ENCODE measurements around the gene OR5B12. TPM values are rescaled to one million over a fixed set of nuclear protein-coding genes. Genes with fewer than 3 reads are reported as not detected.

Gene OR5B12
- total and polyA plus RNA-seq, 9 of the 15 experiments (the other 6 are each of a cell fraction or from before 2014, with no cell fraction given): 0.20 TPM; not detected in 8

GRCh38 chr11:58428021-58428420 is 14.0 kb downstream of the OR5B12 start, which contains the start of gene OR5B2:
TSS of gene OR5B2 (minus strand) at chr11:58428121. CDS start at chr11:58423261, 4,860 bp downstream.
- no peaks in the 10 kb centered on the region for H3K79me2 ChIP-seq (ENCODE audit: control insufficient read depth, insufficient read depth, low read length)
- H4K20me1 ChIP-seq (replicated peaks; ENCODE audit: control insufficient read depth, insufficient read depth, low read length): no peaks in the 10 kb centered on the region
- FAIRE-seq: no peak
- TF ChIP-seq CTCFL (IDR thresholded peaks at IDR 0.05; ENCODE audit: borderline replicate concordance, insufficient read depth, low read depth, low read length, poor library complexity, severe bottlenecking): no peak
- TF ChIP-seq ZBTB7A (IDR thresholded peaks at IDR 0.05; ENCODE audit: borderline replicate concordance, control insufficient read depth, low read depth, low read length): no peak
- H3K9me3 ChIP-seq (replicated peaks; ENCODE audit: control insufficient read depth, insufficient read depth, low read depth, low read length): no peaks in the 10 kb centered on the region
- BruUV-seq (replicated peaks): no TSS peak
- intact Hi-C loops (cut with micrococcal nuclease): no loop called here
- H3K4me3 ChIP-seq: no peak within 1 kb of the TSS
- no peak within 1 kb of the TSS for H3K9ac ChIP-seq (ENCODE audit: insufficient read depth in 1 of 2, low read depth in 2 of 2, low read length in 2 of 2)
- in situ Hi-C loops (cut with MboI): no loop called here
- no peaks in the 10 kb centered on the region for H3K4me1 ChIP-seq (replicated peaks in 1 of 2; ENCODE audit: control insufficient read depth in 2 of 2, insufficient read depth in 2 of 2, low read length in 2 of 2)
- 0% methylated on average over 3 of the region's 3 CpGs for WGBS (ENCODE audit: insufficient coverage, low coverage, missing lambda C conversion rate)
- ChIA-PET POLR2A (no interaction called here), CTCF (ENCODE audit: low intra/inter-chr PET ratio) (no interaction called here)
- H2AFZ ChIP-seq (ENCODE audit: low read depth, low read length): no peak within 1 kb of the TSS
- no peaks in the 10 kb centered on the region; a peak in 1 of 5 replicates for H3K27me3 ChIP-seq (ENCODE audit: control insufficient read depth in 2 of 2, insufficient read depth in 2 of 2, low read length in 2 of 2)
- no peak for DNase-seq (ENCODE audit: extremely low read depth in 1 of 4, low spot score in 3 of 4)
- H3K27ac ChIP-seq (ENCODE audit: extremely low read depth, low read depth, low read length): no peak within 1 kb of the TSS
- no peak within 1 kb of the TSS for H3K4me2 ChIP-seq (ENCODE audit: insufficient read depth, low read length)
- ATAC-seq: no peak
- H3K9me1 ChIP-seq (ENCODE audit: control insufficient read depth, insufficient read depth, low read length): no peaks in the 10 kb centered on the region
- no peaks in the 10 kb centered on the region for H3K36me3 ChIP-seq (ENCODE audit: control insufficient read depth, insufficient read depth, low read length)

GRCh38 chr11:58406774-58407173 is 35.3 kb downstream of the OR5B12 start, which contains the start of gene OR5B3:
TSS of gene OR5B3 (minus strand) at chr11:58406874. CDS start at chr11:58403409, 3,465 bp downstream.
- in situ Hi-C loops (cut with MboI): no loop called here
- Histone ChIP-seq H3K9me3 (replicated peaks; ENCODE audit: control insufficient read depth, insufficient read depth, low read depth, low read length) (no peaks in the 10 kb centered on the region), H3K9ac (ENCODE audit: insufficient read depth in 1 of 2, low read depth in 2 of 2, low read length in 2 of 2) (no peak within 1 kb of the TSS), H3K4me2 (ENCODE audit: insufficient read depth, low read length) (no peak within 1 kb of the TSS), H3K9me1 (ENCODE audit: control insufficient read depth, insufficient read depth, low read length) (no peaks in the 10 kb centered on the region), H4K20me1 (replicated peaks; ENCODE audit: control insufficient read depth, insufficient read depth, low read length) (no peaks in the 10 kb centered on the region), H3K27ac (ENCODE audit: extremely low read depth, low read depth, low read length) (no peak within 1 kb of the TSS), H3K79me2 (ENCODE audit: control insufficient read depth, insufficient read depth, low read length) (no peaks in the 10 kb centered on the region), H3K4me1 (replicated peaks in 1 of 2; ENCODE audit: control insufficient read depth in 2 of 2, insufficient read depth in 2 of 2, low read length in 2 of 2) (no peaks in the 10 kb centered on the region), H3K36me3 (ENCODE audit: control insufficient read depth, insufficient read depth, low read length) (no peaks in the 10 kb centered on the region), H3K27me3 (ENCODE audit: control insufficient read depth in 2 of 2, insufficient read depth in 2 of 2, low read length in 2 of 2) (no peaks in the 10 kb centered on the region), H3K4me3 (no peak within 1 kb of the TSS), H2AFZ (ENCODE audit: low read depth, low read length) (no peak within 1 kb of the TSS)
- DNase-seq (ENCODE audit: extremely low read depth in 1 of 4, low spot score in 3 of 4) (no peak), FAIRE-seq (no peak), ATAC-seq (no peak)
- POLR2A ChIA-PET: no interaction called here
- TF ChIP-seq ZMIZ1 (IDR thresholded peaks at IDR 0.05; ENCODE audit: low read depth in 2 of 2, low read length in 2 of 2) (no peak), ZNF316 (IDR thresholded peaks at IDR 0.05) (no peak)
- WGBS (ENCODE audit: insufficient coverage, low coverage, missing lambda C conversion rate): 0% methylated on average over 1 of the region's 1 CpG
- BruUV-seq (replicated peaks): no TSS peak
- intact Hi-C loops (cut with micrococcal nuclease): no loop called here
- CTCF ChIA-PET (ENCODE audit: low intra/inter-chr PET ratio): interaction anchor here (0.7 kb wide), 1 partner anchor 39 kb away, joined by 3 read pairs; no protein-coding TSS in a partner anchor
